Omental fat pad (tissue), 4 donors: ENCODE measurements around the gene MRPL18. TPM values are rescaled to one million over a fixed set of nuclear protein-coding genes. Genes with fewer than 3 reads are reported as not detected.
"Not testable (repeated sequence)": the region's sequence is repeated elsewhere in the genome, so short reads cannot be mapped to it uniquely, and the experiment has no call there.

ENCODE experiments used
- ATAC-seq: fragments of 150-250 bp; one replicate; pipeline ENCODE4 v1.9.1; 2016; ENCODE audit warnings: mild to moderate bottlenecking, moderate library complexity; ENCODE audit not compliant: low FRiP score
- DNase-seq: peaks from one replicate; pipeline ENCODE4 v3.0.0-alpha.2; 2019; ENCODE audit warnings: low spot score
- total RNA-seq, 4 donors: library from RNA; depleted of rRNA; stranded (reverse); fragments of >200 nt; gene quantifications; one replicate each; pipeline ENCODE4 v1.1.0, GENCODE V29; 2016
- TF ChIP-seq, protein P1 (sequence below), 3 donors: fragments of 450-650 bp; IDR thresholded peaks; one replicate each; pipeline ENCODE4 v1.5.1; 2016 to 2017; ENCODE audit warnings: antibody characterized with exemption in 3 of 3, mild to moderate bottlenecking in 3 of 3, moderate library complexity in 2 of 3

MRPL18 gene
- total RNA-seq, 4 donors from 2014 or later = 37.2 to 87.6 (median 60.3) TPM

DNA sequence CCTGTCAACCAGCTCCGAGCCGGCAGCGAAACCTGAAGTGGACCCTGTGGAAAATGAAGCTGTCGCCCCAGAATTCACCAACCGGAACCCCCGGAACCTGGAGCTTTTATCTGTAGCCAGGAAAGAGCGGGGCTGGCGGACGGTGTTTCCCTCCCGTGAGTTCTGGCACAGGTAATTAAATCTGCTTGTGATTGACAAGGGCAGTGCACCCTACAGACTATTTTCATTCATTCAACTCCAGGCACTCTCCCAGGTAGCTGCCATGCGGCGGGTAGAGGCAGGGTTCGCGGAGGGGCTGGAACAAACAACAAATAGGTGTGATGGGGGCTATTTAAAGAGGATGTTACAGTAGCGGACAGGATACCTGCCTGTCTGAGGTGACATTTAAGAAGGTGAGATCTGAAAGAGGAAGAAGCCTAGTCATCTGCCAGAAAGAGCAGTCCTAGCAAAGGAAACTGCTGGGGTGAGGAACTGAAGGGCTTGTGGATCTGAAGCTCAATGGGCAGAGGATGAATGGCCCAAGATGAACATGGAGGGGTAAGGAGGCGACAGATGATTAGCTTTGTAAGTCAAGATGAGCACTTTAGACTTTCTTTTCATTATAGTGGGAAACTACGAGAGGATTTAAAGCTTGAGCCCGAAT lies 810 bp downstream of the MRPL18 start:
- TF ChIP-seq, protein P1, sequence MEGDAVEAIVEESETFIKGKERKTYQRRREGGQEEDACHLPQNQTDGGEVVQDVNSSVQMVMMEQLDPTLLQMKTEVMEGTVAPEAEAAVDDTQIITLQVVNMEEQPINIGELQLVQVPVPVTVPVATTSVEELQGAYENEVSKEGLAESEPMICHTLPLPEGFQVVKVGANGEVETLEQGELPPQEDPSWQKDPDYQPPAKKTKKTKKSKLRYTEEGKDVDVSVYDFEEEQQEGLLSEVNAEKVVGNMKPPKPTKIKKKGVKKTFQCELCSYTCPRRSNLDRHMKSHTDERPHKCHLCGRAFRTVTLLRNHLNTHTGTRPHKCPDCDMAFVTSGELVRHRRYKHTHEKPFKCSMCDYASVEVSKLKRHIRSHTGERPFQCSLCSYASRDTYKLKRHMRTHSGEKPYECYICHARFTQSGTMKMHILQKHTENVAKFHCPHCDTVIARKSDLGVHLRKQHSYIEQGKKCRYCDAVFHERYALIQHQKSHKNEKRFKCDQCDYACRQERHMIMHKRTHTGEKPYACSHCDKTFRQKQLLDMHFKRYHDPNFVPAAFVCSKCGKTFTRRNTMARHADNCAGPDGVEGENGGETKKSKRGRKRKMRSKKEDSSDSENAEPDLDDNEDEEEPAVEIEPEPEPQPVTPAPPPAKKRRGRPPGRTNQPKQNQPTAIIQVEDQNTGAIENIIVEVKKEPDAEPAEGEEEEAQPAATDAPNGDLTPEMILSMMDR (IDR thresholded peaks at IDR 0.05) = no peak
- no peak for ATAC-seq
- DNase-seq = no peak

DNA sequence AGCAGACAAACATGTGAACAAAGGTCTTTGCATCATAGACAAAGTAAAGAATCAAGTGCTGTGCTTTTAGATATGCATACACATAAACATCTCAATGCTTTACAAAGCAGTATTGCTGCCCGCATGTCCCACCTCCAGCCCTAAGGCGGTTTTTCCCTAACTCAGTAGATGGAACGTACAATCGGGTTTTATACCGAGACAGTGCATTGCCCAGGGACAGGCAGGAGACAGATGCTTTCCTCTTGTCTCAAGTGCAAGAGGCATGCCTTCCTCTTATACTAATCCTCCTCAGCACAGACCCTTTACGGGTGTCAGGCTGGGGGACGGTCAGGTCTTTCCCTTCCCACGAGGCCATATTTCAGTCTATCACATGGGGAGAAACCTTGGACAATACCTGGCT lies 4.7 kb downstream of the MRPL18 start:
- not testable (repeated sequence) for ATAC-seq, DNase-seq

DNA sequence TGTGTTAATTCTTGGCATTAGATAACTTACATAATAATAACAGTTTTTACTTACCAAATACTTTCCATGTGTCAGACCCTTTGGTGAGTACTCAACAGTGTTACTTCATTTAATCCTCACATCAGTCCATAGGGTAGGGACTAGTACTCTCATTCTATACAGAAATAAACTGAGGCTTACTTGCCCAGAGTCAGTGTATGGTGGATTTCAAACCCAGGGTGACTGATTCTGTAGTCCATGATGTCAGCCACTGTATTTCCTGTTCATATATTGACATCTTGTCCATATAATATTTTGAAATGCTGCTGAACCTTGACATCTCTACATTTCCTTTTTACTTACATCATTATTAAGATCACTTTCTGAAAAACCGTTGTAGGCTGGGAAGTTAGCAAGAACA lies 7.3 kb downstream of the MRPL18 start:
- TF ChIP-seq, protein P1 (IDR thresholded peaks at IDR 0.05) = no peak
- DNase-seq (no peak), ATAC-seq (no peak)

DNA sequence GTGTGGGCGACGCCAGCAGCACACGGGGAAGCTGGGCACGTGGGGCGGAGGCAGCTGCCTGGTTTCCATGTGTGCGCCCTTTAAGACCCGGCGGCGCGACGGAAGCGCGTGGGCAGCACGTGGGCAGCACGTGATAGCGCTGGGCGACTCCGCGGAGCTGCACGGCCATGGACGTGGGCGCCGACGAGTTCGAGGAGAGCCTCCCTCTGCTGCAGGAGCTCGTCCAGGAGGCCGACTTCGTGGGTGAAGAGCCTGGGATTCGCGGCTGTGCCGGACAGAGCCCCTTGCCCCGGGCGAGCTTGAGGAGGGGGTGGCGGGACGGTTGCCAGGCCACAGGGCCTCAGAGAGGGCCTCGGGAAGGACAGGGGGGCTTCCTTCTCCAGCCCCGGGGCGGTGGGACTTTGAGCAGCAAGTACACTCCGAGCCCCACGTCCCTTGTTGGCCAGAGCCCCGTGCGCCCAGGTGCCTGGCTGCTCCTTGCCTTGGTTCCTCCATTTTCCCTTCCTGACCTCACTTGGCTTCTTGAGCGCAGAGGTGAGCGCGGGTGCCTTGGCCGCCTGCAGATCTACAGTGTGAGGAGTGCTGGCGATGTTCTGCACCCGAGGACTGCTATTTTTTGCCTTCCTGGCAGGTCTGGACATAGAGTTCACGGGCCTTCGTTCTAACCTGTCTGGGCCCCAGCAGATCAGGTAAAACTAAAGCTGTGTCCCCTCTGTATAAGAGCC lies 10.0 kb downstream of the MRPL18 start, which contains the start of gene PNLDC1:
TSS of gene PNLDC1 (plus strand) at position 136 of the 725 bp plus-strand sequence. CDS start at position 168, 32 bp downstream.
- TF ChIP-seq, protein P1 (IDR thresholded peaks at IDR 0.05) = no peak
- no peak for DNase-seq
- peak; percentile 22 for ATAC-seq

DNA sequence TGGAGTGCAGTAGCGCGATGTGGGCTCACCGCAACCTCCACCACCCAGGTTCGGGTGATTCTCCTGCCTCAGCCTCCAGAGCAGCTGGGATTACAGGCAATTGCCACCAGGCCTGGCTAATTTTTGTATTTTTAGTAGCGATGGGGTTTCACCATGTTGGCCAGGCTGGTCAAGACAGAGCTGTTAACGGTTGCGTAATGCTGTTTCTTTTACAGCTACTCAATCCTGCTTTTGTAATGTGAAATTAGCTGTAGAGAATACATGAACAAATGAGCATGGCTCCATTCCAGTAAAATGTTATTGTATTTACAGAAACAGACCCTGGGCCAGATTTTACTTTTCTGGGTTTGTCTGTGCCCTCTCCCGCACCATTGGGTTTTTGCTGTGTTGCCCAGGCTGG lies 11.7 kb downstream of the MRPL18 start:
- ATAC-seq = no peak
- DNase-seq = no peak
- TF ChIP-seq, protein P1 (IDR thresholded peaks at IDR 0.05) = no peak

DNA sequence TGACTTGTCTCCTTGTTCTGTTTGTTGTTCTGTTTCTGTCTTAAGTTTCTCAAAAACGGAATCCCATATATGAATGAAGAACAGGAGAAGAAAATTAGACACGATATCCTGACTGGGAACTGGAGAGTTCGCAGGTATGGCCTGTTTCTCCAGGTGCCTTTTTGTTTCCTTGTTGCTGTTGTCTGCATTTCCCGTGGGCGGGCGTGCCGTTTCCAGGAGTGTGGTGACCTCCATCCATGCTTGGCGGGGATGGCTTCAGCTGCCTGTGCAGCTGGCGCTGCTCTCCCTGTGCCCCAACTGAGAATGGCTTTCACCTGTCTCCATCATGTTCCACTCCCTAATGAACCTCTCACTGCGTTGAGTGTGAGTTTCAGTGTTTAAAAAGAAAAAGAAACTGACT lies 14.2 kb downstream of the MRPL18 start:
- no peak for ATAC-seq
- TF ChIP-seq, protein P1 (IDR thresholded peaks at IDR 0.05) = no peak
- no peak for DNase-seq

DNA sequence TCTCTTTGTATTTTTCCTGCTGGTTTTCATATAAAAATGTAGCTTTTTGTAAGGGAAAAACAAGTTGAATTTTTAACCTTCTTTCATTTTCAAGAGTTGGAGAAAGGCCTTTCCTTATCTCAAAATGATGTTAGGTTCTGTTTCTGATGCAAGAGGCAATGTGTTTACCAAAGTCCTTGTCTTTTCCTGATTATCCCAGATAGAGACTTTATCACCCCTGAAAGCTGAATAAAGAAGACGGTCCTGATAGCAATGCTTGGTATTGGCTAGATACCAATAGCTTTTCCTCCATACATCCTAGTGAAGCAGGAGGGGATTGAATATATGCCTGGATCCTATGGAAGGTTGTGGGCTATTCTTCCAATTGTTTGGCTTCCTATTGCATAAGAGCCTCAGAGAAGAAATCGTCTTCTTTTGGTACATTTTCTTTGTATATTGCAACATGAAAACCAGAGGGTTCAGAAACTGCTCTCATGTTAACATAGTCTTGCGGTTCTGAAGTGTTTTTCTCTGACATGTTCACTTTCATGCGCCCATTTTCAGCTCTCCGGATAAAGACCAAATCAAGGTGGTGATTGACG lies 15.3 kb downstream of the MRPL18 start:
- DNase-seq (no peak), ATAC-seq (no peak)
- TF ChIP-seq, protein P1 (IDR thresholded peaks at IDR 0.05) = no peak
